ENCODE data around the gene KCTD4. TPM values are rescaled to one million over a fixed set of nuclear protein-coding genes. Genes with fewer than 3 reads are reported as not detected.

The KCTD4 gene
- 0.09 TPM in 1 of 2 replicates, not detected in the other for total RNA-seq

GRCh38 chr13:45200701-45201232, at the start of gene KCTD4:
TSS of gene KCTD4 (minus strand) at chr13:45201045. CDS start at chr13:45194567, 6,478 bp downstream.

Other genes with a start within 250 kb of the KCTD4 start
- gene NUFIP1, start 211.6 kb downstream of the KCTD4 start, total RNA-seq = 4.1 and 5.9 TPM in 2 replicates
- gene GPALPP1, start 211.5 kb downstream of the KCTD4 start, total RNA-seq = 12.7 and 15.2 TPM in 2 replicates
- 30.2 and 32.4 TPM in 2 replicates for gene GTF2F2, start 80.5 kb downstream of the KCTD4 start, total RNA-seq
- gene TPT1, start 140.1 kb upstream of the KCTD4 start, total RNA-seq = 1,578 and 1,745 TPM in 2 replicates
- 5.9 and 9.2 TPM in 2 replicates for gene SLC25A30, start 217.3 kb upstream of the KCTD4 start, total RNA-seq